Activated CD8-positive, alpha-beta memory T cell treated with anti-CD3 and anti-CD28 coated beads, Interleukin-2, amount 50 U/mL, for 48 hours (primary cell): Measurements from ENCODE around the gene DDN.

Experiments used
- DNase-seq: peaks from one replicate; pipeline ENCODE4 v3.0.0-alpha.2; 2020

Gene DDN

GRCh38 chr12:48999371-49000131, at the start of gene DDN:
DDN (minus strand) TSS chr12:48999375; CDS start chr12:48999287, 88 bp downstream.
- DNase-seq: peak; percentile 80

DNA sequence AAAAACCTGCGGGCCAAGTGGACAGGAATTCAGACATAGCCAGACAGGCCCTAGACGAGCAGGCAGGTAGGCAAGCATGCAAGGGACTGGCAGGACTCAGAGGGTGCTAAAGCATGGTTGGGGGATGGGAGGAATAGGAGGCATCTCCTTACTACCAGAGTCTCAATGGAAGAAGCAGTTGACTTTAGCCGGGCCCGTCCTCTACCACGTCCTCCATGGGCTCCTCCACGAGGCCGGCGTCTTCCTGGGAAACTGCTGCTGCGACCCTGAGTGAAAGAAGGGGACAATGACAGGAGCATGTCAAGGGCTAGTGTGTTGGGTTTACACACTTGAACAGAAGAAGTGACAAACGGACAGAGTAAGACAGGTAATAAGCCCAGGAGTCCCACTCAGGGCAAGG, 49.8 kb upstream of the DDN start:
- no peak for DNase-seq

GRCh38 chr12:49046129-49046895, 47.1 kb upstream of the DDN start:
- DNase-seq: no peak

- DNase-seq: no peak
These were observed 45.5 kb upstream of the DDN start for GRCh38 chr12:49044660-49045059.

- DNase-seq: peak; percentile 94
These were observed 44.7 kb upstream of the DDN start for GRCh38 chr12:49043856-49044258.

- DNase-seq: no peak
These were observed 44.1 kb upstream of the DDN start for GRCh38 chr12:49043241-49043640.

GRCh38 chr12:49041881-49042484, 42.8 kb upstream of the DDN start:
- no peak for DNase-seq

DNA sequence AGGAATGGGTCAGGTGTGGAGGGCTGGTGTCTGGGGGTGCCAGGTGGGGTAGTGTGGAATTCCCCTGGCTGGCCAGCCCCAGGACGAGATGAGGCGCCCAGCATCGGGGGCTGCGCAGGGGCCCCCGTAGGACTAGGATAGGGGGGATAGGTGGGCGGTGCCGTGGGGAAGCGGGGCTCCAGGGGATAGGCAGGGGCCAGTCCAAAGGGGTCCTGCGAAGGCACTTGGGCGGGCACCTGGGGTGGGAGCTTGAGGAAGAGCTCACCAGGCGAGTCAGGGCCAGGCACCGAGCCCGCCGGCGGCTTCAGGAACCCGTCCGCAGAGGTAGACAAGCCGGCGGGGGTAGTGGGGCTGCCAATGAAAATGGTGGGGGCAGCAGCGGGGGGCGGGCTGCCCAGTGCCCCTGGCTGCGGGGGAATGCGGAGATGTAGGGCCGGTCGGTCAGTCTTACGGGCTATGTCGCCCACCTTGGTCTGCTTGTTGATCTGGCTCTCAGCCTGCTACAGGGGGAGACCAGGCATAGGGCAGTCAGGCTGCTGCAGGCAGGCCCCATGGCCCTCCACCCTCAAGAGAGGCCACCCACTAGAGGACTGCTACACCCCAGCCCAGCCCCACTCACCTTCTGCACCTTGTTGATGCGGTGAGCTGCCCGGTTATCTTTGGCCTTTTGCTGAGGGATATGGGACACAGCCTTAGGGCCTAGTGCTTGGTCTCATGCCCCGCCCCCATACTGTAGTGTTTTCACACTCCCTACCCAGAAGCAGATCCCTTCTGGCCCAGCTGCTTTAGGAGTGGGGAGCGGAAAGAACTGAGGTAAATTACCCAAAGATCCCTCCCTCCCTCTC, 42.1 kb upstream of the DDN start:
- DNase-seq: no peak

DNA sequence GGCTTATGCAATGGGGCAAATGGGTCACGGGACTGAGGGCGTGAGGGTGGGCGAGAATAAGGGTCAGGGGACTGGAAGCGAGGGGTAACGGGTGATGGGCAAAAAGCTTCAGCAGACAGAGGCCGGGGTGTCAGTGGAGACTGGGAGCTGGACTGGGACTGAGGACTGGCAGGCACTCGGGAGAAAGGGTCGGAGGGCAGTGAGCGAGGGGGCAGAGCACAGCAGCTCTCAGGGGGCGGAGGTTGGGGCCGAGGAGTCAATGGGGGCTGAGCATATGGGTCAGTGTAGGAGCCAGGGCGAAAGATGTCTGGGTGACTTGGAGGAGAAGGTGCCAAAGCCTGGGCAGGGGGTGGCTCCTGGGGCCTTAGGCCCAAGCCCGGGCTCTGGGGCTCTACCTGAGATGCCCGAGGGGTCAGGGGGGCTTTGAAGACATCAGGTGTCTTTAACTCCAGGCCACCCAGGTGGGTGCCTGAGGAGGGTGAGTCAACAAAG, 41.2 kb upstream of the DDN start:
- no peak for DNase-seq

- no peak for DNase-seq
These were observed 40.5 kb upstream of the DDN start for GRCh38 chr12:49039421-49040363.

DNA sequence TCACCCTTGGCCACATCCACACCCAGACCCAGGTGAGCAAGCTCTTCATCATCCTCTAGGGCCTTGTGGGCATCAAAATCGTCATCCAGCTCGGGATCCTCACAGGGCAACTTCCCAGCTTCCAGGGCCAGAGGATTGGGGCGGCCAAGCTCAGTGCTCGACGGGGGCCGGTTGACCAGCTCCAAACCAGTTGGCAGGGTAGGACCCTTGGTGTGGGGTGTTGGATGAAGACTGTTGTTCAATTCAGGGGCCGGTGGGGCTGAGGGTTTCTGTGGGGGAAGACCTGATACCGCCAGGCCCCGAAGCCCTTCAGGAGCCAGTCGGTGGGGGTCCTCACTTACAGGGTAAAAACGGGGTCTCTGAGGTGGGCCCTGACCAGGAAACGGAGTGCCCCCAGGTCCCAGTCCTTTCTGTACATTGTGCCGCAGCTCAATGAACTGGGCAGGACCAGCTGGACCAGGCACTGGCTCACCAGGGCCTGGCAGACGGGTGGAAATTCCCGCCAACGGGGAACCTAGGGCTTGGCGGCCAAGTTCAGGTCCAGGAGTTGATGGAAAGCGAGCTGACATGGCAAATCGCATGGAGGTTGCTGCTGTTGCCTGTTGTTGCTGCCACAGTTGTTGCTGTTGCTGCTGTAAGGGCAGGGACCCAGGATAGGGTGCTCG, 39.2 kb upstream of the DDN start:
- no peak for DNase-seq

DNA sequence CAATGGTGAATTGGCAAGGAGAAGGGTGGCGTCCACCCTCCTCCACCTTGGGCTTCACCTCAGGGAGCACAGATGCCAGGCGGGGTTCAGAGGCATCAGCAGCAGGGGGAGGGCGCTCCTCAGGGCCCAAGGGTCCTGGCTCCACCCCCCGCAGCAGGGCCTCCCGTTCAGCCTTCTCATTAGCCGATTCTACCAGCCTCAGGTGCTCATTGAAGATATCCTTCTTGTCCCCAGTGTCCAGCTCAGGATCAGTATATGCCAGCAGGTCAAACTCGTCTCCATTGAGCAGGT, 38.7 kb upstream of the DDN start:
- DNase-seq: no peak

- DNase-seq: no peak
These were observed 38.2 kb upstream of the DDN start for GRCh38 chr12:49037111-49037946.

GRCh38 chr12:49036029-49036428, 36.9 kb upstream of the DDN start:
- no peak for DNase-seq

DNA sequence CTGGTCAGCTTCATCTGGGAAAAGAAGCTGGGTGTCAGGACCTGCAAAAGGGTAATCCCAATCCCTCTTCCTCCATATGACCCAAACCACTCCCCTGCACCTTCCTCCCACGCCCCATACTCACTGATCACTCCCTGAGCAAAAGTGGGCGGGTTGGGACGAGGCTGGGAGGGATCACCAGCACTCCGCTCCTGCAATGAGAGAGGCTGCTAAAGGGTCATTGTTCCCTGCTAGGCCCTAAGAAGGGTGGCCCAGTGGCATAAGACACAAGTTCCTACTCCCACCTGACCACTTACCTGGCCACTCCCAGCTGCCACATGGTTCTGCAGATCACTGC, 35.1 kb upstream of the DDN start:
- no peak for DNase-seq

DNA sequence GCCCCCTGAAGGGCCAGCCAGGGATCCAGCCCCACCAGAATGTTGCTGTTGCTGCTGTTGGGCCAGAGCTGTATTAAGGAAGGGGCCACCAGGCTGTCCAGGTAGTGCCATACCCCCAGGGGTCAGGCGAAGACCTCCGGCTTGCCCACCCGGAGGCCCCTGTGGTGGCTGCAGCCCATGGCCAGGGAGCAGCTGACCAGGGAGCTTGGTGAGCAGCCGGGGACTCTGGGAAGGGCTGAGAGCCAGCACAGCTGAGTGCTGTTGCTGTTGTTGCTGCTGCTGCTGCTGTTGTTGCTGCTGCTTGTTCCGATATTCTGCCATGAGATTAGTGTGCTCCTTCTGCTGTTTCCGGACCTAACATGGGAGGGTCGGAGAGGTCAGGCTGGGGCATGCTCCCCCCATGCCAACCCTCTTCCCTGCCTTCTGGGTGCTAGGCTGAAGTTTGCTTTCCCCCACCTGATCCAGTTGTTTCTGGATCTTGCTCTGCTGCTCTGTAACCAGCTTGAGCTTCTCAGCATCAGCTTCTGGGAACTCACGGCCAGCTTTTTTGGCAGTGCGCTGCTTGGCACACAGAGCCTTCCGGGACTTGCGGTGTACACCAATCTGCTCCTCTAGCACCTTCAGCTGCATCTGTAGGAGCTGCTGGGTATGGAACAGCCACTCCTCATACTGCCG, 34.6 kb upstream of the DDN start:
- DNase-seq: no peak

DNA sequence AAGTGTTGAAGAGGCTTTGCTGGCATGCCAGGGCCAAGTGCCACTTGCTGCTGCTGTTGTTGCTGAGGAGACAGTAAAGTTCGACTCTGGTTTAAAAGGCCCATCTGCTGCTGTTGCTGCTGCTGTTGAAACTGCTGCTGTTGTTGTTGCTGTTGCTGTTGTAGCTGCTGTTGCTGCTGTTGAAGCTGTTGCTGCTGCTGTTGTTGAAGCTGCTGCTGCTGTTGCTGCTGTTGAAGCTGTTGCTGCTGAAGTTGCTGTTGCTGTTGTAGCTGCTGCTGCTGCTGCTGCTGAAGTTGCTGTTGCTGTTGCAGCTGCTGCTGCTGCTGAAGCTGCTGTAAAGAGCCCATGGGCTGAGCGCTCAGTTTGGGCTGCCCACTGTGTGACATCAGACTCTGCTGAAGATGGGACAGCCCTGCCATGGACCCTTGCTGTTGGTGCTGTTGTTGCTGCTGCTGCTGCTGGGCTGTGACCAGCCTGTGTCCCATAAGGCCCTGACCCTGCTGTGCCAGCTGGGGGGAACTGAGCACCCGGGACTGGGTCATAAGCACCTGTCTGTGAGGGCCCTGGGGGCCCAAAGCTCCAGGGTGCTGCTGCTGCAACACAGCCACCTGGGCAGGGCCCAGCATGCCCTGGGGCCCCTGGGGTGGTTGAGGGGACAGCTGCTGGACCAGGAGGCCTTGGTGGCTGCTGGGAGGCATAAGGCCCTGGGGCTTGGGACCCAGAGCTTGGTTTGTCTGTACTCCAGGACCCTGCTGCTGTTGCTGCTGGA, 33.7 kb upstream of the DDN start:
- no peak for DNase-seq

- DNase-seq: no peak
These were observed 33.1 kb upstream of the DDN start for GRCh38 chr12:49032276-49032675.

- DNase-seq: no peak
These were observed 32.5 kb upstream of the DDN start for GRCh38 chr12:49031573-49032161.
